BLaER1 (cell line): ENCODE data around the gene GABBR2.

Experiments
- H3K27ac ChIP-seq: shearing (Covaris generic); formaldehyde crosslinking; 2 replicates; pipeline ENCODE4 v1.8.1; 2022
- H3K27me3 ChIP-seq: shearing (Covaris generic); formaldehyde crosslinking; 2 replicates; pipeline ENCODE4 v1.8.1; 2022
- H3K36me3 ChIP-seq: shearing (Covaris generic); formaldehyde crosslinking; 2 replicates; pipeline ENCODE4 v1.8.1; 2022
- H3K4me1 ChIP-seq: shearing (Covaris generic); formaldehyde crosslinking; 2 replicates; pipeline ENCODE4 v1.8.1; 2022
- H3K4me2 ChIP-seq: shearing (Covaris generic); formaldehyde crosslinking; 2 replicates; pipeline ENCODE4 v1.8.1; 2022
- H3K4me3 ChIP-seq: shearing (Covaris generic); formaldehyde crosslinking; 2 replicates; pipeline ENCODE4 v1.8.1; 2022
- H3K9ac ChIP-seq: shearing (Covaris generic); formaldehyde crosslinking; 2 replicates; pipeline ENCODE4 v1.8.1; 2022
- H3K9me3 ChIP-seq: shearing (Covaris generic); formaldehyde crosslinking; 2 replicates; pipeline ENCODE4 v1.8.1; 2022
- H4K20me1 ChIP-seq: shearing (Covaris generic); formaldehyde crosslinking; 2 replicates; pipeline ENCODE4 v1.8.1; 2022
- Cebpa-rat ChIP-seq: shearing (Covaris generic); IDR thresholded peaks from 2 replicates; pipeline ENCODE4 v1.8.1; 2022

GABBR2 gene

GRCh38 chr9:98641695-98642094 lies 67.0 kb downstream of the GABBR2 start:
- no peaks in the 10 kb centered on the region for H4K20me1 ChIP-seq
- H3K36me3 ChIP-seq, result no peaks in the 10 kb centered on the region
- H3K4me3 ChIP-seq, result no peak overlapping the region
- H3K9ac ChIP-seq, result no peak overlapping the region
- no peak overlapping the region for H3K4me2 ChIP-seq
- H3K9me3 ChIP-seq, result peaks cover 16% of the 10 kb centered on the region; the same call in 1 of the 2 replicates
- H3K27ac ChIP-seq, result no peak overlapping the region
- TF ChIP-seq Cebpa-rat, result no peak
- H3K27me3 ChIP-seq, result no peaks in the 10 kb centered on the region
- no peaks in the 10 kb centered on the region for H3K4me1 ChIP-seq

- no peaks in the 10 kb centered on the region for H4K20me1 ChIP-seq
- no peak overlapping the region for H3K9ac ChIP-seq
- H3K36me3 ChIP-seq, result no peaks in the 10 kb centered on the region
- no peak overlapping the region for H3K27ac ChIP-seq
- TF ChIP-seq Cebpa-rat, result no peak
- H3K27me3 ChIP-seq, result no peaks in the 10 kb centered on the region
- H3K4me2 ChIP-seq, result no peak overlapping the region
- no peak overlapping the region for H3K4me3 ChIP-seq
- H3K9me3 ChIP-seq, result peaks cover 16% of the 10 kb centered on the region; the same call in 1 of the 2 replicates
- no peaks in the 10 kb centered on the region for H3K4me1 ChIP-seq
Observed at GRCh38 chr9:98640394-98640793, 68.3 kb downstream of the GABBR2 start.

GRCh38 chr9:98639133-98639532 lies 69.6 kb downstream of the GABBR2 start:
- no peak overlapping the region for H3K27ac ChIP-seq
- no peak overlapping the region for H3K4me2 ChIP-seq
- H3K27me3 ChIP-seq, result no peaks in the 10 kb centered on the region
- no peak overlapping the region for H3K9ac ChIP-seq
- no peak overlapping the region for H3K4me3 ChIP-seq
- H3K36me3 ChIP-seq, result no peaks in the 10 kb centered on the region
- TF ChIP-seq Cebpa-rat, result no peak
- no peaks in the 10 kb centered on the region for H3K4me1 ChIP-seq
- no peaks in the 10 kb centered on the region for H4K20me1 ChIP-seq
- peaks cover 16% of the 10 kb centered on the region; the same call in 1 of the 2 replicates for H3K9me3 ChIP-seq

- H4K20me1 ChIP-seq, result no peaks in the 10 kb centered on the region
- no peaks in the 10 kb centered on the region for H3K4me1 ChIP-seq
- no peak for TF ChIP-seq Cebpa-rat
- no peaks in the 10 kb centered on the region for H3K27me3 ChIP-seq
- peaks cover 16% of the 10 kb centered on the region; the same call in 1 of the 2 replicates for H3K9me3 ChIP-seq
- H3K27ac ChIP-seq, result no peak overlapping the region
- no peak overlapping the region for H3K4me2 ChIP-seq
- no peak overlapping the region for H3K4me3 ChIP-seq
- no peaks in the 10 kb centered on the region for H3K36me3 ChIP-seq
- no peak overlapping the region for H3K9ac ChIP-seq
Observed at GRCh38 chr9:98637381-98637780, 71.4 kb downstream of the GABBR2 start.

GRCh38 chr9:98635374-98635773 lies 73.4 kb downstream of the GABBR2 start:
- no peak overlapping the region for H3K4me3 ChIP-seq
- H3K9ac ChIP-seq, result no peak overlapping the region
- no peaks in the 10 kb centered on the region for H3K36me3 ChIP-seq
- no peaks in the 10 kb centered on the region for H4K20me1 ChIP-seq
- peaks cover 16% of the 10 kb centered on the region; the same call in 1 of the 2 replicates for H3K9me3 ChIP-seq
- H3K4me1 ChIP-seq, result no peaks in the 10 kb centered on the region
- H3K27ac ChIP-seq, result no peak overlapping the region
- no peak for TF ChIP-seq Cebpa-rat
- no peak overlapping the region for H3K4me2 ChIP-seq
- no peaks in the 10 kb centered on the region for H3K27me3 ChIP-seq

GRCh38 chr9:98634685-98635336 lies 73.9 kb downstream of the GABBR2 start:
- no peak for TF ChIP-seq Cebpa-rat
- Histone ChIP-seq H3K27ac (no peak overlapping the region), H3K4me1 (no peaks in the 10 kb centered on the region), H3K9ac (no peak overlapping the region), H3K27me3 (no peaks in the 10 kb centered on the region), H4K20me1 (no peaks in the 10 kb centered on the region), H3K4me2 (no peak overlapping the region), H3K9me3 (peaks cover 16% of the 10 kb centered on the region; the same call in 1 of the 2 replicates), H3K36me3 (no peaks in the 10 kb centered on the region), H3K4me3 (no peak overlapping the region)

GRCh38 chr9:98632839-98633238 lies 75.9 kb downstream of the GABBR2 start:
- H4K20me1 ChIP-seq, result no peaks in the 10 kb centered on the region
- H3K27me3 ChIP-seq, result no peaks in the 10 kb centered on the region
- no peak overlapping the region for H3K4me2 ChIP-seq
- H3K36me3 ChIP-seq, result no peaks in the 10 kb centered on the region
- H3K9me3 ChIP-seq, result no peaks in the 10 kb centered on the region
- no peak overlapping the region for H3K27ac ChIP-seq
- no peaks in the 10 kb centered on the region for H3K4me1 ChIP-seq
- H3K9ac ChIP-seq, result no peak overlapping the region
- no peak for TF ChIP-seq Cebpa-rat
- no peak overlapping the region for H3K4me3 ChIP-seq

- Histone ChIP-seq H3K4me2 (no peak overlapping the region), H3K27me3 (no peaks in the 10 kb centered on the region), H3K4me3 (no peak overlapping the region), H3K36me3 (no peaks in the 10 kb centered on the region), H3K4me1 (no peaks in the 10 kb centered on the region), H3K9me3 (no peaks in the 10 kb centered on the region), H3K9ac (no peak overlapping the region), H3K27ac (no peak overlapping the region), H4K20me1 (no peaks in the 10 kb centered on the region)
- no peak for TF ChIP-seq Cebpa-rat
Observed at GRCh38 chr9:98627296-98627695, 81.4 kb downstream of the GABBR2 start.

GRCh38 chr9:98625728-98626127 lies 83.0 kb downstream of the GABBR2 start:
- no peak for TF ChIP-seq Cebpa-rat
- H4K20me1 ChIP-seq, result no peaks in the 10 kb centered on the region
- H3K9me3 ChIP-seq, result no peaks in the 10 kb centered on the region
- H3K4me2 ChIP-seq, result no peak overlapping the region
- no peaks in the 10 kb centered on the region for H3K4me1 ChIP-seq
- no peak overlapping the region for H3K9ac ChIP-seq
- no peaks in the 10 kb centered on the region for H3K36me3 ChIP-seq
- no peak overlapping the region for H3K4me3 ChIP-seq
- H3K27ac ChIP-seq, result no peak overlapping the region
- no peaks in the 10 kb centered on the region for H3K27me3 ChIP-seq

GRCh38 chr9:98619788-98620187 lies 88.9 kb downstream of the GABBR2 start:
- Histone ChIP-seq H3K27me3 (no peaks in the 10 kb centered on the region), H3K4me2 (no peak overlapping the region), H3K36me3 (no peaks in the 10 kb centered on the region), H4K20me1 (no peaks in the 10 kb centered on the region), H3K9me3 (no peaks in the 10 kb centered on the region), H3K9ac (no peak overlapping the region), H3K27ac (no peak overlapping the region), H3K4me3 (no peak overlapping the region), H3K4me1 (no peaks in the 10 kb centered on the region)
- TF ChIP-seq Cebpa-rat, result no peak

- no peak overlapping the region for H3K4me3 ChIP-seq
- H3K36me3 ChIP-seq, result no peaks in the 10 kb centered on the region
- TF ChIP-seq Cebpa-rat, result no peak
- H4K20me1 ChIP-seq, result no peaks in the 10 kb centered on the region
- H3K27ac ChIP-seq, result no peak overlapping the region
- H3K9me3 ChIP-seq, result no peaks in the 10 kb centered on the region
- peaks cover 33% of the 10 kb centered on the region for H3K4me1 ChIP-seq
- H3K9ac ChIP-seq, result no peak overlapping the region
- no peaks in the 10 kb centered on the region for H3K27me3 ChIP-seq
- no peak overlapping the region for H3K4me2 ChIP-seq
Observed at GRCh38 chr9:98615633-98616032, 93.1 kb downstream of the GABBR2 start.
